ENCODE results near the gene PDIA6. TPM values are rescaled to one million over a fixed set of nuclear protein-coding genes. Genes with fewer than 3 reads are reported as not detected.

PDIA6 gene
- total and polyA plus RNA-seq, 4 donors: 159 to 348 (median 246) TPM

- H3K9ac ChIP-seq (ENCODE audit: low read depth in 1 of 2, low read length in 2 of 2): no peak overlapping the region
- DNase-seq (ENCODE audit: low spot score): no peak
- H3K4me3 ChIP-seq (ENCODE audit: low read depth in 1 of 3, low read length in 3 of 3): no peak overlapping the region
- no peaks in the 10 kb centered on the region for H3K9me3 ChIP-seq (ENCODE audit: control insufficient read depth in 4 of 4, low read length in 3 of 4)
- H3K27me3 ChIP-seq (ENCODE audit: control insufficient read depth in 4 of 4, insufficient read depth in 4 of 4, low read length in 3 of 4): no peaks in the 10 kb centered on the region
- H3K36me3 ChIP-seq (ENCODE audit: control insufficient read depth in 4 of 4, insufficient read depth in 3 of 4, low read depth in 1 of 4, low read length in 3 of 4): no peaks in the 10 kb centered on the region
- TF ChIP-seq GABPA (IDR thresholded peaks at IDR 0.05 in 1 of 2, conservative IDR thresholded peaks at IDR 0.05 in 1 of 2) (no peak), TAF1 (conservative IDR thresholded peaks at IDR 0.05) (no peak), MAX (IDR thresholded peaks at IDR 0.05) (no peak), RXRA (IDR thresholded peaks at IDR 0.05) (no peak), YY1 (IDR thresholded peaks at IDR 0.05) (no peak), CTCF (IDR thresholded peaks at IDR 0.05; ENCODE audit: low read depth, low read length, missing input control) (no peak), JUND (IDR thresholded peaks at IDR 0.05) (no peak), FOXA1 (IDR thresholded peaks at IDR 0.05) (no peak), EGR1 (IDR thresholded peaks at IDR 0.05; ENCODE audit: low read depth in 2 of 2) (no peak), NR2F2 (IDR thresholded peaks at IDR 0.05) (no peak), HNF4G (IDR thresholded peaks at IDR 0.05) (no peak), SP1 (IDR thresholded peaks at IDR 0.05) (no peak)
- TF ChIP-seq, protein P1, sequence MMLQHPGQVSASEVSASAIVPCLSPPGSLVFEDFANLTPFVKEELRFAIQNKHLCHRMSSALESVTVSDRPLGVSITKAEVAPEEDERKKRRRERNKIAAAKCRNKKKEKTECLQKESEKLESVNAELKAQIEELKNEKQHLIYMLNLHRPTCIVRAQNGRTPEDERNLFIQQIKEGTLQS (IDR thresholded peaks at IDR 0.05): no peak
- TF ChIP-seq, protein P2, sequence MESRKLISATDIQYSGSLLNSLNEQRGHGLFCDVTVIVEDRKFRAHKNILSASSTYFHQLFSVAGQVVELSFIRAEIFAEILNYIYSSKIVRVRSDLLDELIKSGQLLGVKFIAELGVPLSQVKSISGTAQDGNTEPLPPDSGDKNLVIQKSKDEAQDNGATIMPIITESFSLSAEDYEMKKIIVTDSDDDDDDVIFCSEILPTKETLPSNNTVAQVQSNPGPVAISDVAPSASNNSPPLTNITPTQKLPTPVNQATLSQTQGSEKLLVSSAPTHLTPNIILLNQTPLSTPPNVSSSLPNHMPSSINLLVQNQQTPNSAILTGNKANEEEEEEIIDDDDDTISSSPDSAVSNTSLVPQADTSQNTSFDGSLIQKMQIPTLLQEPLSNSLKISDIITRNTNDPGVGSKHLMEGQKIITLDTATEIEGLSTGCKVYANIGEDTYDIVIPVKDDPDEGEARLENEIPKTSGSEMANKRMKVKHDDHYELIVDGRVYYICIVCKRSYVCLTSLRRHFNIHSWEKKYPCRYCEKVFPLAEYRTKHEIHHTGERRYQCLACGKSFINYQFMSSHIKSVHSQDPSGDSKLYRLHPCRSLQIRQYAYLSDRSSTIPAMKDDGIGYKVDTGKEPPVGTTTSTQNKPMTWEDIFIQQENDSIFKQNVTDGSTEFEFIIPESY (IDR thresholded peaks at IDR 0.05): no peak
- 84% methylated on average over 22 of the region's 22 CpGs for WGBS
- H3K27ac ChIP-seq (ENCODE audit: low read depth in 1 of 2, low read length in 2 of 2): no peak overlapping the region
- H3K4me1 ChIP-seq (ENCODE audit: control insufficient read depth in 4 of 4, insufficient read depth in 4 of 4, low read length in 3 of 4): no peaks in the 10 kb centered on the region
Observed at GRCh38 chr2:10770956-10771750, 41.4 kb downstream of the PDIA6 start.

DNA sequence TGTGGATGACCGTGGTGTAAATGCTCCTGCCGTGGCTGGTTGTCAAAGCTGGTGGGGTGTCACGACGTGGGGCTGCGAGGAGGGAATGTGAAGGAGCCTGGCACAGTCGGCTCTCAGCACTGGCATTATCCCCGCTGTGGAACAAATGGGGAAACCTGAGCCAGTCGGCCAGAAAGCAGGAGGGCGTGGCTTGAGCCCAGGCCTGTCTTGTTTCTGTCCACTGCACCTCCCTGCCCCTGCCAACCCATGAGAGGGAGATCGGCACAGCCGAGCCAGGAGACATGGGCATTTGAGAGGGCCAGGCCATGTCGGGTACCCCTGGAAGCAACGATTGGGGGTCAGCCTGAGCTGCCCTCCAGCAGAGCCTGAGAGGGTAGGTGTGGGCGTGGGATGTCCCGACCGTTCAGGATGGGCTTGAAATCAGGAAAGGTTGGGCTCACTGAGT is 44.5 kb downstream of the PDIA6 start:
- TF ChIP-seq MAX (IDR thresholded peaks at IDR 0.05): no peak
- WGBS: 78% methylated on average over 16 of the region's 16 CpGs
- Histone ChIP-seq H3K36me3 (ENCODE audit: control insufficient read depth in 4 of 4, insufficient read depth in 3 of 4, low read depth in 1 of 4, low read length in 3 of 4) (no peaks in the 10 kb centered on the region), H3K27me3 (ENCODE audit: control insufficient read depth in 4 of 4, insufficient read depth in 4 of 4, low read length in 3 of 4) (no peaks in the 10 kb centered on the region), H3K4me1 (ENCODE audit: control insufficient read depth in 4 of 4, insufficient read depth in 4 of 4, low read length in 3 of 4) (no peaks in the 10 kb centered on the region), H3K4me3 (ENCODE audit: low read depth in 1 of 3, low read length in 3 of 3) (no peak overlapping the region), H3K9me3 (ENCODE audit: control insufficient read depth in 4 of 4, low read length in 3 of 4) (no peaks in the 10 kb centered on the region), H3K9ac (ENCODE audit: low read depth in 1 of 2, low read length in 2 of 2) (no peak overlapping the region), H3K27ac (ENCODE audit: low read depth in 1 of 2, low read length in 2 of 2) (no peak overlapping the region)
- DNase-seq (ENCODE audit: low spot score): no peak
